ENCODE measurements around the gene RAB18.
"Not testable (repeated sequence)": the region's sequence is repeated elsewhere in the genome, so short reads cannot be mapped to it uniquely, and the experiment has no call there.

RAB18 gene

DNA sequence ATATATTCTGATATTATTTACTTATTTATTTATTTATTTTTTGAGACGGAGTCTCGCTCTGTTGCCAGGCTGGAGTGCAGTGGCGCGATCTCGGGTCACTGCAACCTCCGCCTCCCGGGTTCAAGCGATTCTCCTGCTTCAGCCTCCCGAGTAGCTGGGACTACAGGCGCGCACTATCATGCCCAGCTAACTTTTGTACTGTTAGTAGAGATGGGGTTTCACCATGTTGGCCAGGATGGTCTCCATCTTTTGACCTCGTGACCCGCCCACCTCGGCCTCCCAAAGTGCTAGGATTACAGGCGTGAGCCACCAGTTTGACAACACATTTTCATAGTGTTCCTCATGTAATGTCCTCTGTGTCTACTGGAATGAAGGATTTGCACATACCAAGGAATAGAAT is 1.4 kb downstream of the RAB18 start:
- not testable (repeated sequence) for DNase-seq

DNA sequence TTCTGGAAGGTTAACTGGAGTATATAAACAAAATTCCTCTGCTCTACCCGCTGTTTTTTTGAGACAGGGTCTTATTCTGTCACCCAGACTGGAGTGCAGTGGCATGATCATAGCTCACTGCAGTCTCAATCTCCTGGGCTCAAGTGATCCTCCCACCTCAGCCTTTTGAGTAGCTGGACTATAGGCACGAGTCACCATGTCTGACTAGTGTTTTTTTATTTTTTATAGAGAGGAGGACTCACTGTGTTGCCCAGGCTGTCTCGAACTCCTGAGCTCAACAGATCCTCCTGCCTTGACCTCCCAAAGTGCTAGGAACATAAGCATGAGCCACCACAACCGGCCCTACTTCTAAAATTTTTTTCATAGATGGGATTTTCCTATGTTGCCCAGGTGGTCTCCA is 2.2 kb downstream of the RAB18 start:
- DNase-seq = no peak

DNA sequence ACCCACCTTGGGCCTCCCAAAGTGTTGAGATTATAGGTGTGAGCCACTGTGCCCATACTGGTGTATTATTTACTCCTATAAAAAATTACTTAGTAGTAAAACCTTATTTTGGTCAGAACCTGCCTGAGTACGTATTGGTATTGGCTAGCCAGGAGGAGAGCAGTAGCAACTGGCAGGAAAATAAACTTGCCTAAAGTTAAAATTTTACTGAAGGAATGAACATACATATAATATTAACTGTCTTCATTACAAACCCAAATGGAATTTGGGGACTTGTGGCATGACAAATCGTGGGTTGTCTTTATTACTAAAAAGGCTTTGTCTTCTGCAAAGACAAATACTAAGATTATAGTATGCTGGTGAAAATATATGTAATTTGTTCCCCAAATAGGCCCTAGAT is 8.4 kb downstream of the RAB18 start:
- no peak for DNase-seq

DNA sequence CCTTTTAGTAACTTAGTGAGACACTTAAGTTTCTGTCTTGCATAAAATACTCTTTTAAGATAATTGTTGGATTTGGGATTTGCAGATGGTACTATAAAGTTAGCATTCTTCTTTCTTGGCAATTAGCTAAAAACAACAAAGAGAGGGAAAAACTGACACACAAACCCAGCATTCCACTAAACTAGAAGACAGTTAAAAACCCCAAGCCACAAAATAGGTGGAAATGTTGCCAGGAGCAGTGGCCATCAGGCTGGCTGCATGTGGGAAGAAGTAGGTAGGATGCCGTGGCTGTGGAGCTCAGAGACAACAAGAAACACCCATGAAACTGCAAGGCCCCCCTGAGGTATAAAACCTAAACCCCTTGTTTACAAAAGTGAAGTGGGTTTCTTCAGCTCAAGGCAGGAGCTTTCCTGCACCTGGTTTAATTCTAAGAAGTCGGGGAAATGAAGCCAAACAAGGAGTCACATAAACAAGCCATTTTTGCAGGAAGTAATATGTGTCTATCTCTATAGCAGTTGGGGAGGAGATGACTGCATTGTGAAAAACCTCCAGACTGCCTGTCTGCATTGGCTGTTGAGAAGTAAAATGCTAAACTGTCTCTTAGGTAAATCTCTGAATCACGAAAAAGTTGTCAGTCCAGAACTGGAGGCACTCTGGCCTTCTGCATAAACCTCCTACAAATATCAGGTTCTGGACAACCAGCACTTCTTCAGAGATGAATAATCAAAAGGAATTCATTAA is 9.5 kb downstream of the RAB18 start:
- no peak for DNase-seq

DNA sequence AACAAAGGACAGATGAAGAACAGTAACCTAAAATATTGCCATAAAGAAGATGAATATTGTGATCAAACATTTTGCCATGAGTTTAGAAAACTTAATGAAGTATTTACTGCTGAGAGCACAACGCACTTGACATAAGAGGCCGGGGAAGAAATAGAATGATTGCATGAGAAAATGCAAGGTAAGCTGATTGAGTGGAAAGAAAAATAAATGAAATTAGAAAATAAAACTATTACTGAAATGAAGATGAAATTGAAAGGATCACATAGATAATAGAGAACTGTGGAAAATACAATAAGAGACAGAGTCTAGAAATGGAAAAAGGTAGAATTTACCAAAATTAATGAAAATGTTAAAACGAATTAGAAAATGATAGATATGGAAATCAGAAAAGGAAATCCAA is 10.1 kb downstream of the RAB18 start:
- DNase-seq = no peak

DNA sequence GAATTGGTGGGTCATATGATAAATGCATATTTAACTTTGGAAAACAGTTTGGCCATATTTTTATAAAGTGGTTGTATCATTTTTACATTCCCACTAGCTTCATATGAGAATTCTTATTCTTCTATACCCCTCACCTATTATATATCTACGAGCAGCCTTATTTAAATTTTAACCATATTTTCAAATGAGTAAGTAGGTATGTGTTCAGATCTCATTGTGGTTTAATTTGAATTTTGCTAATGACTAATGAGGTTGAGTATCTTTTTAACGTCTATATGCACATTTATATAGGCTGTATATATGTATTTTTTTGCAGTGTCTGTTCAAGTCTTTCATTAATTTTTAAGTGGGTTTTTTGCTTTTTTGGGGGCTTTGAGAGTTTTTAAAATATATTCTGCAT is 14.2 kb downstream of the RAB18 start:
- no peak for DNase-seq

DNA sequence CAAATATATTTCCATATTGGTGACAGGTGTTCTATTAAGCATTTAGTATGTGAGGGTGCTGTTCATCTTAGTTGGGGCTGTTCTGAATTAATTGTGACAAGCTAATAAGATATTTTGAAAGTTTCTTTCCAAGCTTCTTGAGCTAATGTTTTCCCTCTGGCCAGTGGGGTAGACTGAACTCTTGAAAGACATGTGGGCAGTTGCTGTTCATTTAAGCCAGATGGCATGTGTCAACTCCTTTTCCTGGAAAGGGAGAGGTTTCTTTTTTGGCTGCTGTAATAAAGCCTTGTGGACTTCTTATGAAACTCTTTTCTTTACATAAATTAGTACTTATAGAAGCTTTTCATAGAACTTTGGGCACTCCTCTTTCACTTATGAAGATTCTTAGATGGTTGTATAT is 21.7 kb downstream of the RAB18 start:
- DNase-seq = peak; percentile 83

DNA sequence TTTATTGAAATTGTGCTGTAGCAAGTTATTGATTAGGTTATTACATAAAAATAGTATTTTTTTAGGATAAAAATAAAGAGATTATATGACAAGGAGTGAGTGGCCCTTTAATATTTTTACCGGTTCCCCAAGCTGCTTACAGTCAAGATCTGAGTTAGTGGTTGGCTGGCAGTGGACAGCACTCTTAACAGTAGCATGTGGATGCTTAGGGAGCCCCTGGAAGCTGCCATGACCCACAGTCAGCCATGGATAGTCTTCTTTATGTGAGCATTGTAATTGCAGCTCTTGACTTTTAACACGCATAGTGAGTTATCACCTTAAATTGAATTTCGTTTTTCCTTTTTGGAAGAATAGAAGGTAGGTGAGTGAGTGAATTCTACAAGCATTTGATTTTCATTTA is 22.1 kb downstream of the RAB18 start:
- DNase-seq = peak; percentile 32

DNA sequence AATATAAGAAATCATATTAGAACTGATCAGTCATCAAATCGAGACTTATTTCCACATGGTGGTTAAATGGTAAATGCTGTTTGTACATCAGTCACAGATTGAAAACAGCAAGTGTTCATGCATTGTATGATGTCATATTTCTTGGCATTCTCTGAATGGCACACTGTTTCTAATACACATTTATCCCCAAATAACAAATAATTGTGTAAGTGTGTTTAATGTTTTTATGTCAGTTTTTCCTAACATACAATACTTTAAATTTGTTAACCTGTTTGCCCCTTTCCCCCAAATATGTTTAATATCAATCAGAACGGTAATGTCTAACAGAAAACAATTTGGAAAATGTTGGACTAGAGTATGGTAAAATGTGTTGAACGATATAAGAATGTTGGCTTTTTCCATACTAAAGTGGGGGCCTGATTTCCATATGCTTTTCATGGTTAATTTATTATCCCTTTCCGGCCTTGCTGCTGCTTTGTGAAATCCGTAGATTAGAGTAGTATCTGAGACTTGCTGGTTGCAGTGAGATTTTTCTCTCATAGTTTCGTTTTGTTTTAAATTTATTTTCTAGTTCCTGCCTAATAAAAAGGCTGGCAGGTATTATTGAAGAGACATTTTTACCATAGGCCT is 23.7 kb downstream of the RAB18 start:
- DNase-seq = no peak

DNA sequence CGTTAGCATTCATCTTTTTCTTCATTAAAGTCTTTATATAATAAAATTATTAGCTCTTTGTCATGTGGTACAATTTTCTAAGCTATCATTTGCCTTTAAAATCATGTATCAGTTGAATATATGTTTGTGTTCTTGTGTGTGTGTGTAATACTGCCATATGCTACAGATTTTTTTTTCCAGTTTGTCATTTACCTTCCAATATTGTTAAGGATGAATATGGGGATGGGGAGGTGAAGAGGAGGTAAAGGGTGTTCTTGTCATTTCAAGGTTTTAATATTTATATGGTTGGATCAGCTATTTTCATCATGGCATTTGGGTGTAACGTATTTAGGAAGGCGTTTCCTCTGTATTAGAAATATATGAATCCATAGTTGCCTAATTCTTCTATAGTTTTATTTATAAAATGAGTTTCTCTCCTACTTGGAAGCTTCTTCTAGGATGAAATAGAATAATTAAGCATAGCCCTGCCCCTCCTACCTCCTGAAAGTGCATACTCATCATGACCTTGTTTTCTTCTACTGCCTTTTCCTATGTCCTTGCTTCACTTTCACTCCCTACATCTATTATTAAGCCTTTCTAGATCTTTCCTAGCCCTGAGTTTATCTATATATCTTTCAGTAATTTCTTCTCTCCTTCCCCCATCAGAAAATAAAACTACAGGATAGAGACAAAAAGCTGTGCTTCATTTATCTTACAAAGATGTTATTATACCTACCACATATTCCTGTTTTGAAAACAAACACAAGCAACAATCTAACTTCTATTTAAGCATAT is 25.1 kb downstream of the RAB18 start:
- DNase-seq = no peak

DNA sequence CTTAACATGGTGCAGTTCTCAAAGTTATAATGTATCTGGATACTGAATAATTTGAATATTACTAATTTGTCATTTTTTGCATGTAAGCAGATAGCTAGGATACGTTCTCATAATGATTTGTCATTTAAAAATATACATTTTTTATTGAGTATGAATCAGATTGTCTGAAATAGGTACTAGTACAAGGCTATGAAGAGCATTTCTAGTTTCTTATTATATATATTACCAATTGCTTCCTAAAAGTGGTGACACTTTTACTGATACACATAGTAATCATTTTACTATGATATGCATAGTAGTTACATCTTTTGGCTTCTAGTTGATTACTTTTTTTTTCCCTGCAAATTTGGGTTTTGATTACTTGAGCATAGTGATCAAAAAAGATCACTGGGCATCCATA is 26.4 kb downstream of the RAB18 start:
- DNase-seq = no peak

DNA sequence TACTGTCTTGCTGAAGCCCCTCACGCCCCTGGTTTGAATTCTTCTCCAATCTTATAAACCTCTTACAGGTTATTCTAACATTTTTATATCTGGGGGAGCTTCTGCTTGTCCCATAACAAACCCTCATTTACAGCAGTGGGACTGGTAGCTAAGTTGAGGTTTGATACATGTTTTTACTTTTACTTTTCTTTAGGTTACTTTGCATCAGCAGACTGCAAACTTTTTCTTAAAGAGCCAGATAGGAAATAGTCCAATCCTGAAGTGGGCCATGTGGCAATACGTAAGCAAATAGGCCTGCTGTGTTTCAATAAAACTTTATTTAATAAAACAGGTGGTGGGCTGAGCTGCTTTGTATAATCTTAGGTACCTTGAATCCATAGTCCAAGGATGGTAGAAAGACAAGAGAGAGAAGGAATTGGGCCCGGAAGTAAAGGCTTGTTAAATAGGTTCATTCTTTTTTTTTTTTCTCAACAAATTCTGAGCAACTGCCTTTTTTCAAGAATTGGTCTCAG is 27.3 kb downstream of the RAB18 start:
- DNase-seq = no peak

DNA sequence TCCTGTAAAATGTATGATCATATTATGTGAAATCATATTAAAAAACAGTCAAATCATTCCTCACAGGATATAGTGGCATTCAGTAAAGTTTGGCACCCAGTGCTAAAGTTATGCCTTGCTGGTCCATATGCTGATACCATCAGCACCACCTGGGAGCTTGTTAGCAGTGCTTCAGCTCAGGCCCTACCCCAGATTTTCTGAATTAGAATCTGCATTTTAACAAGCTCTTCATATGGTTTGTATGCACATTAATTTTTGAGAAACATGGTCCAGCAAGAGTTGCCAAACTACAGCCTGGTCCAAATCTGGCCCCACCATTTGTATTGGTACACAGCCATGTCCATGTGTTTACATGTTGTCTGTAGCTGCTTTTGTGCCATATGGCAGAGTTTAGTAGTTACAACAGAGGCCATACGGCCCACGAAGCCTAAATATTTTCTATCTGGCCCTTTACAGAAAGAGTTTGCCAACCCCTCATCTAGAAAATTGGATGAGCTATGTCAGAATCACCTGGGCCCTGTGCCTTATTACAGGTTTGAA is 30.1 kb downstream of the RAB18 start:
- DNase-seq = no peak

DNA sequence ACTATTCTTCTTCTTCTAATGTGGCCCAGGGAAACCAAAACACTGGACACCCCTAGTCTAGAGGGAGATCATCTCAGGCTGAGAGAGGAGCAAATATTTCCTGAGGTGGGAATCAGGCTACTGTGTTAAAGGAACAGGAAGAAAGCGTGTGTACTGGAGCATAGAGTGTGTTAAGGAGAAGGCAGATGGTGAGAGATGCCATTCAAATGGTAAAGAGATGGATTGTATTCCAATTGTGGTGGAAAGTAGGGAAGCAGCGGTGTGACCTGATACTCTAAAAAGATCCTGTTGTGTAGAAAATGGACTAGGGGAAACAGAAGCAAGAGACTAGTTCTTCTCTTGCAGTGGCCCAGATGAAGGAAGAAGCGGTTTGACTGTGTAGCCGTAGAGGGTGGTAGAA is 31.2 kb downstream of the RAB18 start:
- DNase-seq = no peak

DNA sequence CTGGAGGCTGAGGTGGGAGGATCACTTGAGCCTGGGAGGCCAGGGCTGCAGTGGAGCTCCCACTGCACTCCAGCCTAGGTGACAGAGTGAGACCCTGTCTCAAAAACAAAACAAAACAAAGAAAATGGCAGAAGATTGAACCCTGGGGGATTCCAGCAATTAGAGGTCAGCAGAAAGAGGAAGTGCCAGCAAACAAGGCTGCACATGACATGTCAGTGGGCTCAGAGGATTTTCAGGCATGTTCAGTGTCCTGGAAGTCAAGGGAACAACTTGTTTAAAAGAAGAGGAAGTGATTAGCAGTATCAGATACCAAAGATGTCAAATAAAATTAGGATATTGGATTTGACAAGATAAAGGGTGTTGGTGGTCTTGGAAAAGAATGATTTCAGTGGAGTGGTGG is 32.3 kb downstream of the RAB18 start:
- DNase-seq = peak; percentile 85

DNA sequence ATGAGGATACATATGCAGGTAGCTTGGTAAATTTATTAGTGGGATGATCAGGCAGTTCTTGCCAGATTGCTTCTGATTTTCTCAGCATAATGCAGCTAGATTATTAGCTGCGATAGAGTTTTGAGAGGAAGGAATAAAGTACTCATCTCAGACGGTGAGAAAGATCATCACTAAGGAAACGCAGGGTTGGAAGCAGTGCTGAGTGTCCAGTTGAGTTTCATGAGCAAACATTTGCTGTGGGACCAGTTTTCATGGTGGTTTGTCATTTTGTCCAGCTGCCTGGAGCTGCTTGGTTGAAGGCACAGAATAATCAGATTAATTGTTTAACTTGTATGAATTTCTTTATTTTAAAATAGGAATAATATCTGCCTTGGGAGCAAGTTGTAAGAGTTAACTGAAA is 33.1 kb downstream of the RAB18 start:
- DNase-seq = no peak

DNA sequence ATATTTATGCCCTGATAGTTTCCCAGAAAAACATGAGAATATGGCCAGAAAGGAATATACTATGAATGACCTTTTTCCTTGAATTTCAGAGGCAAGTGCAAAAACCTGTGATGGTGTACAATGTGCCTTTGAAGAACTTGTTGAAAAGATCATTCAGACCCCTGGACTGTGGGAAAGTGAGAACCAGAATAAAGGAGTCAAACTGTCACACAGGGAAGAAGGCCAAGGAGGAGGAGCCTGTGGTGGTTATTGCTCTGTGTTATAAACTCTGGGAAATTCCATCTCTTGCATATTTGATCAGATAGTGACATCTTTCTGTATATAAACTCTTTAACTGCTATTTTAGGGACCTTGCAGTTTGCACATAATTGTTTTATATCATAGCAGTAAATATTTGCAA is 33.7 kb downstream of the RAB18 start:
- DNase-seq = no peak

DNA sequence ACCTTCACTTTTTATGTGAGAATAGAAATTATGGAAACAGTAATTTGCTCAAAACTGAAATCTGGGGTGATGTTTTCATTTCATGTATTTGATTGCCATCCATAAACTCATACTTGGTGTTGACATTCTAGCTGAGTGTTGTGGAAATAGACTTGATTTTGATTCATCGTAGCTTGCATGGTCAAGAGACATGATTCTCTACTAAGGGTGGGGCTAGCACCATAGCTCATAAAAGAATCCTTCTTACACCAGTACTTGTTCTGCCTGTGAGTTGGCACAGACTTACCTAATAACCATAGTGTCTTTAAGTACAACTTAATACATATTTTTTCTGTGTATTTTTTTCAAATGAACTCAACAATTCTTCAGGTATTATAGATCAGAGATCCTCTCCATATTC is 36.6 kb downstream of the RAB18 start:
- no peak for DNase-seq

DNA sequence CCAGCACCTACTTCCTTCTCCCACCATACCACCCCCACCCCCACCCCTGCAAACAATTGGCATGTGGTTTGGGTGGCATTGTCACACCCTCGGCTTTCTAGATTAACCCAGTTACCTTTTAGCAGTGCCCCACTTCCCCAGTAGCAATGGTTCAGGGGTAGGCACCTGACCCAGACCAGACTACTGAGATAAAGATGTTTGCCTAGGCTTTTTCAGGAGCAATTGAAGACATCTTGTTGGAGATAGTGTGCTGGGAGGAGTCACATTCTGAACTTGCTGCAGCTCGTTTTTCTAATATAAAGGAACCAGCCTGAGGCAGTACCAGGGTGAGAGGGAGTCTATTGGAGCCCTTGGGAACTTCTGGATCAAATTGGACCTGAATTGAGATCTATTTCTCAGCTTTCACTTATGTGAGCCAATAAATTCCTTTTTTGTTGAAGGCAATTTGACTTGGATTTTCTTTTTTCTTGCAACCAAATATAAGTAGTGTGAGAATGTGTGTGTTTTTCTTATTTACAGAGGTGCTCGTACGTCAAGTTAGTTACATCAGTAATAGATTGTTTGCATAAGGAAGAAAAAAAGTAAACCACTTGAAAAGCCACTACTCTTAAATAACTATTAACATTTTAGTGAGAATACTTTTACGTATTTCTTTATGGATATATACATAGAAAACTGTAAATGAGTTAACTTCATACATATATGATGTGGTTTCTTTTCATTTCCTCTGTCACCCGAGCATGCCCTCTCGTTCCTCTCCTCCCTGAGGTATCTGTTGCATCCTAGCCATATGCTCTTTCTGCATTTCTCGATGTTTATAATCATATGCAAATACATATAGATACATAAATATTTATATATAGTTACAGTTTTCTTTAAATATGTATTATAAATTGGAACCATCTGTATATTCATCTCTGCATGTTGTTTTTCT is 38.0 kb downstream of the RAB18 start:
- DNase-seq = no peak

DNA sequence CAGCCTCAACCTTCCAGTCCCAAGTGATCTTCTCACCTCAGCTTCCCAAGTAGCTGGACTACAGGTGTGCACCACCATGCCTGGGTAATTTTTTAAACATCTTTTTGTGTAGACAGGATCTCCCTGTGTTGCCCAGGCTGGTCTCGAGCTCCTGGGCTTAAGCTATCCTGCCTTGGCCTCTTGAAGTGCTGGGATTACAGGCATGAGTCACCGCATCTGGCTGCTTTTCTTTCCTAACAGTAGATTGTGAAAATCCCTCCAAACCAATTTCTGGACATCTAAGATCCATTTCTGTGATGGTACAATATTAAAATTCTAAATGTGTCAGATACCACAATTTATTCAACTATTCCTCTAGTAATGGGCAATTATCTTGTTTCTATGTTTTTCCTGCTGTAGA is 38.7 kb downstream of the RAB18 start:
- peak; percentile 18 for DNase-seq

DNA sequence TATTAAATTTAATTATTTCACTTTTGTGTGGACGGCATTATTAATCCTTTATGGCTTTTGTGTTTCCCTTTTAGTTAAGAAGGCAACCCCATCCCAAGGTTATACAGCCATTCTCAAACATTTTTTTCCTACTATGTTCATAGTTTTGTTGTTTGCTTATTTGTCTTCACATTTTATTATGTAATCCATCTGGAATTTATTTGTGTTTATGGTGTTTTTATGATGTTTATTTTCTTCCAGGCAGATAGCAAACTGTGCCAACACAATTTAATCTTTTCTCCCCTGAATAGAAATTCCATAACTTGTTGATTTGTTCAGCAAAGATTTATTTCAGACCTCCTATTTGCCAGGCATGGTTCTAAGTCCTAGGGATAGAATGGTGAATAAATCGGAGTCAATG is 42.9 kb downstream of the RAB18 start:
- DNase-seq = no peak

DNA sequence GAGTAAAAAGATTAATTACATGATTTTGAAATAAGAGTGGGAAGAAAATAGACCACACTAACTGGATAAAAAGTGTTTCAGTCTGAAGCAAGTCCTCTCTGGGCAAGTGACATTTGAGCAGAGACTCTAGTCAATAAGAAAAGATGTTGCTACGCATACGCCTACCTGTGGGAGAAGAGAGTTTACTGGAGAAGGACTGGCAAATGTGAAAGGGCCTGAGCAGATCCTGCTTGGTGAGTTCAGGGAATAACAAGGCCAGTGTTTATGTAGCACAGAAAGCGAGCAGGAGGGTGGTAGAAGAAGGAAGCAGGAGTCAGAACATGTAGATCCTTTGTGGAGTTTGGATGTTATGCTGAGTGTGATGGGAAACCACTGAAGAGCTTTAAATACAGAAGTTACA is 43.4 kb downstream of the RAB18 start:
- no peak for DNase-seq

DNA sequence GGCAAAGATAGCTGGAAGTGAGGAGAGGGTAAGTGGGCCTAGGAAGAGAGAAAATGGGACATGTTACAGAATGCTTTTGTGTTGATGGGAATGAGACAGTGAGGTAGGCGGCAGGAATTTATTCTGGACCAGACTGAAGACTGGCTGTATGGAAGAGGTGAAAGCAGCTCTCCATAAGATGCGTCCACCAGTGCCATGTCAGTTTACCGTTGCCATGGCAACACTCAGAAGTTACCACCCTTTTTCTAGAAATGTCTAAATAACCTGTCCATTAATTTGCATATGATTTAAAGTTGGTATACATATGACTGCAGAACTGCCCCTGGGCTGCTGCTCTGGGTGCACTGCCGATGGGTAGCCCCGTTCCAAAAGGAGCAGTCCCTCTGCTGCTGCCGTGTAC is 46.7 kb downstream of the RAB18 start:
- DNase-seq = no peak

Measured in MV-4-11 (cell line).